ENCODE measurements around the gene NCAPG2.

Gene NCAPG2

DNA sequence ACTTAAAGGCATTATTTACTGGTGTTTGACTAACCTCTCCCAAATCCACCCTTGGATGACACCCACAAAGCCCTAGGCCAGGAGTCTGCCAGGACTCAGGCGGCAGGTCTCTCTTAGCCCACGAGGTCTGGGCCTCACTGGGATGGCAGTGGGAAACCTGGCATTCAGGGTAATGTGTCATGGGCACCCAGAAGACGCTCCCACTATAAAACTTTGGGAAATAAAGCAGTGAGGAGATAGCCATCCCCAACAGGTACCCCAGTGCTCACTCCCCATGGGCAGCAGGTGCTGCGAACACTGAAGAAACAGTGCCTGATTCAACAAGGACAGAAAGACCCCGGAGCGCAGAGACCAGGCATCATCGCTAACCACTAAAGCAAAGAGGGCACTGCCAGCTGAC is 102.6 kb downstream of the NCAPG2 start:
- H3K9me3 ChIP-seq (replicated peaks in 1 of 11): no peaks in the 10 kb centered on the region
- H3K27me3 ChIP-seq: no peaks in the 10 kb centered on the region
- H3K36me3 ChIP-seq: peaks cover 0 to 16% (median 6%) of the 10 kb centered on the region in 11 experiments; a peak in 11 of 22 replicates
- H3K4me2 ChIP-seq: peak overlapping the region in 6 of 11 experiments; percentile 3 to 43 (median 30); a peak in 7 of 22 replicates
- H3K27ac ChIP-seq: no peak overlapping the region
- H4K20me1 ChIP-seq: no peaks in the 10 kb centered on the region
- H3K9ac ChIP-seq: no peak overlapping the region
- H3K4me3 ChIP-seq: no peak overlapping the region
- peaks cover 0 to 23% (median 16%) of the 10 kb centered on the region in 10 experiments; a peak in 12 of 20 replicates for H3K4me1 ChIP-seq
- no peak for TF ChIP-seq Cebpa-rat (IDR thresholded peaks at IDR 0.05)

DNA sequence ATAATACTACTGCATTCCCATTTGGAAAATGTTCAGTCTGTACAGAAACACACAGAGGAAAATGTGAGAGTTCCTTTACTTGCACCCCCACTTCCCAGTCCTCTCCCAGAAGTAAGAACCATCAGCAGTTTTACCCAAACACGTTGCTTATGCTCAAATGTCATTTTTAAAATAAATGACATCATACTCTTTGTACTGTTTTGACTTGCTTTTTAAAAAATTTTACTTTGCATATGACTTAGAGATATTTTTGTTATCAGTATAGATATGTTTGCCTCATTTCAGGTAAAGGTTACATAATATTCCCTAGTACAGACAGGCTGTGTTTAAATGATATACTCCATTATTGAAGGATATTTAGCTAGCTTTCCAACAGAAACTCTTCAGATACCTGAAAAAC is 103.5 kb downstream of the NCAPG2 start:
- no peak overlapping the region for H3K4me3 ChIP-seq
- no peaks in the 10 kb centered on the region for H4K20me1 ChIP-seq
- peaks cover 0 to 7% (median 0%) of the 10 kb centered on the region in 11 experiments; a peak in 4 of 22 replicates for H3K36me3 ChIP-seq
- H3K27ac ChIP-seq: no peak overlapping the region
- peaks cover 0 to 23% (median 16%) of the 10 kb centered on the region in 10 experiments; a peak in 12 of 20 replicates for H3K4me1 ChIP-seq
- no peak overlapping the region for H3K9ac ChIP-seq
- H3K27me3 ChIP-seq: no peaks in the 10 kb centered on the region
- H3K9me3 ChIP-seq (replicated peaks in 1 of 11): peaks cover 0 to 8% (median 0%) of the 10 kb centered on the region in 11 experiments; a peak in 6 of 22 replicates
- TF ChIP-seq Cebpa-rat (IDR thresholded peaks at IDR 0.05): no peak
- H3K4me2 ChIP-seq: no peak overlapping the region

DNA sequence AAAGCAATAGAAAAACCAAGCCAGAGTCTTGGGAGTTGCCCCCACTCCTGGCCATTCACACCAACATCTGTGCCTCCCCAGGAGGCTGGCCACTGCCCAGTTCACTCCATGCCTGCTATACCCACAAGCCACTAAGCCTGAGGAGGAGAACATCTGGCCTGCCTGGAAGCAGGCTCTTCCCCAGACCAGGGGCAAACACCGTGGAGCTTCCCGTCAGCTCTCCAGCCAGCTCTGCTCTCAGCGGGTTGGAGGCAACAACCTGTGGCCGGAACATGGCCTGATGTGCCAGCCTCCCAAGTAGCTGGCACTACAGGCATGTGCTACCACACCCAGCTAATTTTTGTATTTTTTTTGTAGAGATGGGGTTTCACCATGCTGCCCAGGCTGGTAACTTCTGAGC is 107.9 kb downstream of the NCAPG2 start:
- Histone ChIP-seq H3K36me3 (no peaks in the 10 kb centered on the region), H3K4me3 (no peak overlapping the region), H3K9ac (no peak overlapping the region), H4K20me1 (no peaks in the 10 kb centered on the region), H3K27ac (no peak overlapping the region), H3K27me3 (no peaks in the 10 kb centered on the region), H3K9me3 (replicated peaks in 1 of 11) (peaks cover 12 to 42% (median 32%) of the 10 kb centered on the region in 11 experiments), H3K4me1 (no peaks in the 10 kb centered on the region), H3K4me2 (no peak overlapping the region)
- TF ChIP-seq Cebpa-rat (IDR thresholded peaks at IDR 0.05): no peak

DNA sequence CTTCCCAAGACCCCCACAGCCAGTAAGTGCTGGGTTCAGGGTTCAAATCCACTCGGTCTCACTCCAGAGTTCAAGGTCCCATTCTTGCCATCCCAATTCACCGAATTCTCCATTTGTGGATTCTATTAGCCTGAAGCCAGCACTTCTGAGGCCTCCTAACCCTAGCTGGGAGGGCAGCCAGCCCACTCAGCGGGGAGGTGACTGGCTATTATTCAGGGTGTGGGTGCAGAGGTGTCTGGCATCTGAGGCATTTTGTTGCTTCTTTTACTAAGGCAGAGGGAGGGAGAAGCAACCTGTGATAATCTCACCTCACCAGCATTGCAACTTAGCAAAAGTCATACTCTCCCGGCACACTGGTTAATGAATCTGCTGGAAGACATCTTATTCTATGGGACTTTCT is 108.3 kb downstream of the NCAPG2 start:
- Histone ChIP-seq H4K20me1 (no peaks in the 10 kb centered on the region), H3K9ac (no peak overlapping the region), H3K4me2 (no peak overlapping the region), H3K36me3 (no peaks in the 10 kb centered on the region), H3K4me3 (no peak overlapping the region), H3K9me3 (replicated peaks in 1 of 11) (peaks cover 12 to 42% (median 32%) of the 10 kb centered on the region in 11 experiments), H3K27me3 (no peaks in the 10 kb centered on the region), H3K27ac (no peak overlapping the region), H3K4me1 (no peaks in the 10 kb centered on the region)
- TF ChIP-seq Cebpa-rat (IDR thresholded peaks at IDR 0.05): no peak

DNA sequence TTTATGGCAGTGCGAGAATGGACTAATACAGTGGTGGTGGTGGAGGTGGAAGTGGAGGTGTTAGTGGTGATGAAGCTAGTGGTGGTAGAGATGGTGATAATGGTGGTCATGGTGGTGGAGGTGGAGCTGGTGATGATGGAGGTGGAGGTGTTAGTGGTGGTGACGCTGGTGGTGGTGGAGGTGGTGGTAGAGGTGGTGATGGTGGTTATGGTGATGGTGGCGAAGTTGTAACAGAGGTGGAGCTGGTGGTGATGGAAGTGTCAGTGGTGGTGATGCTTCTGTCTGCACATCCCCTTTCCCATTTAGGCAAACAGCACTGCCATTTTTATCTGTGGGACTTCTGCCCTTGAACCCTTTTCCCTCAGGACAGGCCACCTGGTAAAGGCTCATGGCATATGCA is 109.5 kb downstream of the NCAPG2 start:
- 0 out of 20 replicates have a peak overlapping the region, but pooled peaks of 1 of the 10 experiments have one; percentile 22 for H3K4me3 ChIP-seq
- peaks cover 12 to 42% (median 32%) of the 10 kb centered on the region in 11 experiments for H3K9me3 ChIP-seq (replicated peaks in 1 of 11)
- H3K4me1 ChIP-seq: no peaks in the 10 kb centered on the region
- no peak for TF ChIP-seq Cebpa-rat (IDR thresholded peaks at IDR 0.05)
- no peaks in the 10 kb centered on the region for H4K20me1 ChIP-seq
- H3K27ac ChIP-seq: no peak overlapping the region
- H3K9ac ChIP-seq: no peak overlapping the region
- no peak overlapping the region for H3K4me2 ChIP-seq
- peaks cover 0 to 4% (median 0%) of the 10 kb centered on the region in 11 experiments; a peak in 2 of 22 replicates for H3K27me3 ChIP-seq
- H3K36me3 ChIP-seq: no peaks in the 10 kb centered on the region

DNA sequence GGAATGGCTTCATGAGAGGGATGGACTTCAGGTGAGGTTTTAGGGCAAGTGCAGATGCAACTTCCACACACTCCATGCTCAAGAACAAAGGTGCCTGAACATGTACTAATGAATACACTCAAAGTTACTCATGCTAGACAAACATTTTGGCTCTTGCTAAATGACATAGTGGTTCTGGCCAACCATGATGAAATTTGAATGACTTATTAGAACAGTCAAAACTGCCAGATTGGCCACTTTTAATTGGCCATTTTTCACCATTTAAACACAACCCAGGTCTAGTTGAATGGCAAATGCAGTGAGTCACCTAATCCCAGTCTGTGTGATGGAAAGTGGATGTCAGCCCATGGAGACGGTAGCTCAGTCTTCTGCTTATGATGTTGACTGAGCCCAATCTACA is 112.1 kb downstream of the NCAPG2 start:
- peaks cover 12 to 42% (median 32%) of the 10 kb centered on the region in 11 experiments for H3K9me3 ChIP-seq (replicated peaks in 1 of 11)
- no peak overlapping the region for H3K27ac ChIP-seq
- H3K4me2 ChIP-seq: no peak overlapping the region
- H4K20me1 ChIP-seq: no peaks in the 10 kb centered on the region; a peak in 3 of 22 replicates
- H3K4me1 ChIP-seq: peaks cover 0 to under 1% (median 0%) of the 10 kb centered on the region in 10 experiments; a peak in 1 of 20 replicates
- H3K27me3 ChIP-seq: peaks cover 16 to 26% (median 18%) of the 10 kb centered on the region in 11 experiments
- H3K4me3 ChIP-seq: no peak overlapping the region
- no peak overlapping the region for H3K9ac ChIP-seq
- no peak for TF ChIP-seq Cebpa-rat (IDR thresholded peaks at IDR 0.05)
- H3K36me3 ChIP-seq: no peaks in the 10 kb centered on the region

DNA sequence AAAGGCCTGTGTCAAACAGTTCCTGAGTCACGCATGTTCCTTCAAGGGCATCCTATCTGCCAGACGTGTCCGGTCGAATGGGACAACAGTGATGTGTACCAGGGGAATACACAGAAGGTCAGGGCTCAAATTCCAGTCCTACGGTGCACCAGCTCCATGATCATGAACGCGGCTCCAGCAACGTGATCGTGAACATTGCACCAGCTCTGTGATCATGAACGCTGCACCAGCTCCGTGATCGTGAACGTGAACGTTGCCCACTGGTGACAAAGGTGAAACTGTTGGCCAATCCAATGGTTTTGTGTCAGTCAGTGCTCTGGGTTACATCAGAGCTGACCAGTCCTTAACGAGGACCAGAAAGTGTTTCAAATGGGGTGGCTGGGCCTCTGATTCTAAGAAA is 112.7 kb downstream of the NCAPG2 start:
- Histone ChIP-seq H3K27me3 (peaks cover 16 to 26% (median 18%) of the 10 kb centered on the region in 11 experiments), H3K4me3 (no peak overlapping the region), H3K27ac (no peak overlapping the region), H3K4me1 (peaks cover 0 to 3% (median 0%) of the 10 kb centered on the region in 10 experiments; a peak in 1 of 20 replicates), H4K20me1 (no peaks in the 10 kb centered on the region; a peak in 3 of 22 replicates), H3K4me2 (no peak overlapping the region), H3K36me3 (no peaks in the 10 kb centered on the region), H3K9me3 (replicated peaks in 1 of 11) (peaks cover 12 to 42% (median 32%) of the 10 kb centered on the region in 11 experiments), H3K9ac (no peak overlapping the region)
- TF ChIP-seq Cebpa-rat (IDR thresholded peaks at IDR 0.05): no peak

DNA sequence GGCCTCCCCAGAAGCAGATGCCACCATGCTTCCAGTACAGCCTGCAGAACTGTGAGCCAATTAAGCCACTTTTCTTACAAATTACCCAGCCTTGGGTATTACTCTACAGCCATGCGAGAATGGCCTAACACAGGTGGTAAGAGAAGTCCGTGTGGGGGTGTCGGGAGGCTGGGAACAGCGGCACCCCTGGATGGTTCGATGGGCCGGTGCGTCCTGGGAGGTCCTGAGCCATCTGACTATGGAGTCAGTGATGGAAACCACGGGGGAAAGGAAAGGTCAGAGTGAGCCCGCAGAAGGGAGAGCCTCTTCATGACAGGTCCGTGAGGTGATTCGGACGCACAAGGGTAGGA is 114.4 kb downstream of the NCAPG2 start:
- Histone ChIP-seq H3K4me2 (no peak overlapping the region), H3K27me3 (peaks cover 27 to 41% (median 32%) of the 10 kb centered on the region in 11 experiments), H3K4me1 (peaks cover 0 to 3% (median 0%) of the 10 kb centered on the region in 10 experiments; a peak in 1 of 20 replicates), H3K27ac (no peak overlapping the region), H3K4me3 (no peak overlapping the region), H3K9me3 (replicated peaks in 1 of 11) (peaks cover 8 to 33% (median 19%) of the 10 kb centered on the region in 11 experiments; a peak in 21 of 22 replicates), H4K20me1 (peaks cover 0 to 8% (median 0%) of the 10 kb centered on the region in 11 experiments; a peak in 4 of 22 replicates), H3K36me3 (no peaks in the 10 kb centered on the region), H3K9ac (no peak overlapping the region)
- no peak for TF ChIP-seq Cebpa-rat (IDR thresholded peaks at IDR 0.05)

DNA sequence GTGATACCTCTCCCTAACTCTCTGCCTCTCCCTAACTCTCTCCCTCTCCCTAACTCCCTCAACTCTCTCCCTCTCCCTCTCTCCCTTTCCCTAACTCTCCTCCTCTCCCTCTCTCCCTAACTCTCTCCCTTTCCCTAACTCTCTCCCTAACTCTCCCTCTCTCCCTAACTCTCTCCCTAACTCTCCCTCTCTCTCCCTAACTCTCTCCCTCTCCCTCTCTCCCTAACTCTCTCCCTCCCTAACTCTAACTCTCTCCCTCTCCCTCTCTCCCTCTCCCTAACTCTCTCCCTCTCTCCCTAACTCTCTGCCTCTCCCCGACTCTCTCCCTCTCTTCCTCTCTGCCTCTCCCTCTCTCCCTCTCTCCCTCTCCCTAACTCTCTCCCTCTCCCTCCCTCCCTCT is 115.0 kb downstream of the NCAPG2 start:
- no peak overlapping the region for H3K27ac ChIP-seq
- peaks cover 0 to 3% (median 0%) of the 10 kb centered on the region in 10 experiments; a peak in 1 of 20 replicates for H3K4me1 ChIP-seq
- no peak overlapping the region for H3K4me3 ChIP-seq
- H3K9ac ChIP-seq: no peak overlapping the region
- peaks cover 3 to 28% (median 14%) of the 10 kb centered on the region in 11 experiments; a peak in 19 of 22 replicates for H3K9me3 ChIP-seq (replicated peaks in 1 of 11)
- peaks cover 0 to 8% (median 0%) of the 10 kb centered on the region in 11 experiments; a peak in 4 of 22 replicates for H4K20me1 ChIP-seq
- H3K27me3 ChIP-seq: peaks cover 27 to 41% (median 32%) of the 10 kb centered on the region in 11 experiments
- H3K4me2 ChIP-seq: no peak overlapping the region
- no peak for TF ChIP-seq Cebpa-rat (IDR thresholded peaks at IDR 0.05)
- H3K36me3 ChIP-seq: no peaks in the 10 kb centered on the region
